Fibroblast of lung (primary cell): ENCODE results near the gene ITGA3.

ENCODE experiments used
- CTCF ChIP-seq, 2 donors: IDR thresholded peaks in 1 of 2; conservative IDR thresholded peaks in 1 of 2; 1 replicate in 1 of 2; 2 replicates in 1 of 2; pipeline ENCODE4 v1.5.1; 2011 to 2012; ENCODE audit warnings: low read length in 2 of 2, control low read depth in 1 of 2, inconsistent platforms in 1 of 2, low read depth in 1 of 2, mild to moderate bottlenecking in 1 of 2
- EZH2 ChIP-seq: IDR thresholded peaks from 2 replicates; pipeline ENCODE4 v1.5.1; 2012; ENCODE audit warnings: low read length, control low read depth, mild to moderate bottlenecking; ENCODE audit errors: missing control alignments

- no peak for TF ChIP-seq CTCF (conservative IDR thresholded peaks at IDR 0.05 in 1 of 2, IDR thresholded peaks at IDR 0.05 in 1 of 2; ENCODE audit: low read depth in 1 of 2, low read length in 2 of 2)
- no peak for TF ChIP-seq EZH2
Measured at GRCh38 chr17:50118076-50118827, 62.3 kb downstream of the ITGA3 start.
